PC-9 (cell line): ENCODE results near the gene MACROH2A1. TPM values are rescaled to one million over a fixed set of nuclear protein-coding genes. Genes with fewer than 3 reads are reported as not detected.

Source experiments
- BruUV-seq: library from RNA; stranded (reverse); fragments of 400-500 nt; replicated peaks from 2 replicates; lab custom pipeline; 2021; lab: Mats Ljungman, UMichigan
- CTCF ChIA-PET: fragments of 300-600 bp; sonication (Branson Sonifier 250); formaldehyde crosslinking; loops from one replicate; lab custom pipeline; 2022; ENCODE audit warnings: antibody characterized with exemption; lab: Charles Lee
- POLR2A ChIA-PET: fragments of 300-600 bp; sonication (Branson Sonifier 250); formaldehyde crosslinking; loops from one replicate; lab custom pipeline; 2022; ENCODE audit warnings: antibody characterized with exemption; ENCODE audit not compliant: unreplicated experiment; lab: Charles Lee
- DNase-seq, 2 experiments: peaks; one replicate each; pipeline versions ENCODE4 v3.0.0 to v3.0.0-alpha.2; 2015 to 2022; ENCODE audit warnings: mixed read lengths in 1 of 2
- H2AFZ ChIP-seq: fragments of 200-600 bp; sonication (generic); 2 replicates; pipeline ENCODE4 v1.8.1; 2017; ENCODE audit warnings: antibody characterized with exemption
- H3F3A ChIP-seq: fragments of 200-600 bp; sonication (generic); 2 replicates; pipeline ENCODE4 v1.8.1; 2017; ENCODE audit warnings: antibody characterized with exemption, mild to moderate bottlenecking, low read depth; ENCODE audit not compliant: insufficient read depth
- H3K27ac ChIP-seq: fragments of 200-600 bp; sonication (generic); 2 replicates; pipeline ENCODE4 v1.6.1; 2016; ENCODE audit warnings: mixed run types
- H3K27me3 ChIP-seq: fragments of 200-600 bp; sonication (generic); 2 replicates; pipeline ENCODE4 v1.6.1; 2016; ENCODE audit warnings: low read depth, mixed run types; ENCODE audit not compliant: insufficient read depth
- H3K36me3 ChIP-seq: fragments of 200-600 bp; sonication (generic); 2 replicates; pipeline ENCODE4 v1.6.1; 2016; ENCODE audit warnings: low read depth, mixed run types
- H3K4me1 ChIP-seq: fragments of 200-600 bp; sonication (generic); replicated peaks from 2 replicates; pipeline ENCODE4 v1.6.1; 2016; ENCODE audit warnings: mixed run types; ENCODE audit not compliant: insufficient read depth
- H3K4me2 ChIP-seq: fragments of 200-600 bp; sonication (generic); 2 replicates; pipeline ENCODE4 v1.6.1; 2017; ENCODE audit warnings: mixed run types
- H3K4me3 ChIP-seq: fragments of 200-600 bp; sonication (generic); 2 replicates; pipeline ENCODE4 v1.6.1; 2016; ENCODE audit warnings: mixed run types
- H3K79me2 ChIP-seq: fragments of 200-600 bp; sonication (generic); 2 replicates; pipeline ENCODE4 v1.6.1; 2017; ENCODE audit warnings: low read depth, mixed run types
- H3K9me2 ChIP-seq: fragments of 200-600 bp; sonication (generic); 2 replicates; pipeline ENCODE4 v1.8.1; 2017; ENCODE audit warnings: mild to moderate bottlenecking; ENCODE audit not compliant: insufficient read depth
- H3K9me3 ChIP-seq: fragments of 200-600 bp; sonication (generic); 2 replicates; pipeline ENCODE4 v1.8.1; 2016; ENCODE audit warnings: low read depth; ENCODE audit not compliant: insufficient read depth
- H4K20me1 ChIP-seq: fragments of 200-600 bp; sonication (generic); 2 replicates; pipeline ENCODE4 v1.8.1; 2017; ENCODE audit not compliant: insufficient read depth
- CTCF ChIP-seq: fragments of 200-600 bp; sonication (generic); conservative IDR thresholded peaks from 2 replicates; pipeline ENCODE4 v1.6.1; 2017; ENCODE audit warnings: mixed run types, antibody characterized with exemption, mild to moderate bottlenecking, moderate library complexity
- EZH2 ChIP-seq: fragments of 200-600 bp; sonication (generic); IDR thresholded peaks from 2 replicates; pipeline ENCODE4 v1.8.0; 2017; ENCODE audit warnings: antibody characterized with exemption, low read depth
- intact Hi-C: fragments of 100-400 bp; cut with micrococcal nuclease; formaldehyde crosslinking; loops from one replicate; pipeline ENCODE4 v1.10.0; 2022; ENCODE audit not compliant: unreplicated experiment
- total RNA-seq: library from RNA; stranded (reverse); gene quantifications from 2 replicates; pipeline ENCODE4 v1.2.3, GENCODE V29; 2021

Gene MACROH2A1
- total RNA-seq, 1 experiment from 2014 or later, result 223 TPM

DNA sequence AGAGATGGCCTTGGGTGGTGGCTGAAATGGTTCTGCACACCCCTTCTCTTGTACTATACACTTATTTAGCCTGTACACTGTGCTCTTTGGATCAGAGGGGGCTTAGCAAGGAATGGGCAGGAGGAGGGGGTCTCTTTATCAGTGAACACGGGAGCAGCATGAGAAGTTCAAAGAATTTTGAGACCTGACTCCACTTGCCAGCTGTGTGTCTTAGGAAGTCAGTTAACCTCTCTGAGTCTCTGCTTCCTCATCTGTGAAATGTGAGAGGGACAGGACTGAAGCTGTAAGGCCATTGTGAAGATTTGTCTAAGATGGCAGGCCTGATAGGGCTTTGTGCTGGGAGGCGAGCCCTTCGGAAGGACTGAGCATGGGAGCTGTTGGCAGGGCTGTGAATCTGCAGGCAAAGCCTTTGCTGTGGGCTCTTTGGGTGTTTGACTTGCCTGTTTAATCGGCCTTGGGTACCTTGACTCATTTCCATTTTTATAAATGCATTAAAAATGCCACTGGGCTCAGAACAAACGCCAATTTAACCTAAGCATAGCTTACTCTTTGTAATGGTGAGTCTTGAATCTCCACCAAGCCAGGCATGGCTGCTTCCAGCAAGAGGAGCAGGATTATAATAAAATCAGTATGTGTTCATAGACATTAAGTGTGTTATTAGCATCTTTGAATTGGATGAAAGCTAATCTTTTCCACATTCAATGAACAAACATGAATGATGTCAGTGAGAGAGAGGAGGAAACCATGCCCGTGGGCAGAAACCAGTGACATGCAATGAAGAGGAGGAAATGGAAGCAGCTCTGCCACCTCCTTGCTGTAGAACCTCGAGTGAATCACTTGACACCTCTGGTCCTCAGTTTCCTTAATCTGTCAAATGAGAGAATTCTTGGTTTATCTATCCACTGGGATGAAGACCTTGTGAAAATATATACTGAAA lies 89.4 kb downstream of the MACROH2A1 start:
- intact Hi-C loops, result no loop called here
- H3K9me3 ChIP-seq, result no peaks in the 10 kb centered on the region
- H3K4me2 ChIP-seq, result no peak overlapping the region
- no TSS peak for BruUV-seq
- peaks cover 8% of the 10 kb centered on the region; the same call in 1 of the 2 replicates for H3K4me1 ChIP-seq
- H2AFZ ChIP-seq, result no peak overlapping the region
- TF ChIP-seq EZH2 (no peak), CTCF (no peak)
- H3K36me3 ChIP-seq, result no peaks in the 10 kb centered on the region
- no peaks in the 10 kb centered on the region; the same call in 1 of the 2 replicates for H3F3A ChIP-seq
- DNase-seq, result no peak
- CTCF ChIA-PET, result no interaction called here
- no peak overlapping the region for H3K4me3 ChIP-seq
- H3K9me2 ChIP-seq, result no peaks in the 10 kb centered on the region
- POLR2A ChIA-PET, result interaction anchor here (0.6 kb wide), 1 partner anchor 528 kb away, joined by 6 read pairs; no protein-coding TSS in a partner anchor
- H3K27me3 ChIP-seq, result no peaks in the 10 kb centered on the region
- H3K27ac ChIP-seq, result no peak overlapping the region
- H4K20me1 ChIP-seq, result no peaks in the 10 kb centered on the region
- no peaks in the 10 kb centered on the region for H3K79me2 ChIP-seq

GRCh38 chr5:135308752-135309151 lies 90.3 kb downstream of the MACROH2A1 start:
- Histone ChIP-seq H4K20me1 (no peaks in the 10 kb centered on the region), H3K36me3 (no peaks in the 10 kb centered on the region), H3K4me1 (peaks cover 8% of the 10 kb centered on the region; the same call in 1 of the 2 replicates), H3K9me3 (no peaks in the 10 kb centered on the region), H3K79me2 (no peaks in the 10 kb centered on the region), H3F3A (no peaks in the 10 kb centered on the region; the same call in 1 of the 2 replicates), H3K9me2 (no peaks in the 10 kb centered on the region), H2AFZ (no peak overlapping the region), H3K27me3 (no peaks in the 10 kb centered on the region), H3K4me3 (no peak overlapping the region), H3K27ac (no peak overlapping the region), H3K4me2 (no peak overlapping the region)
- intact Hi-C loops, result no loop called here
- TF ChIP-seq EZH2 (no peak), CTCF (no peak)
- CTCF ChIA-PET, result interaction anchor here (0.6 kb wide), 1 partner anchor 76 kb away, joined by 14 read pairs; no protein-coding TSS in a partner anchor
- no TSS peak for BruUV-seq
- POLR2A ChIA-PET, result no interaction called here
- DNase-seq, result no peak

GRCh38 chr5:135308245-135308644 lies 90.8 kb downstream of the MACROH2A1 start:
- TF ChIP-seq CTCF, result no peak
- no peak for TF ChIP-seq EZH2
- no peak overlapping the region for H2AFZ ChIP-seq
- no peaks in the 10 kb centered on the region for H3K36me3 ChIP-seq
- H3K9me3 ChIP-seq, result no peaks in the 10 kb centered on the region
- no peak overlapping the region for H3K4me3 ChIP-seq
- intact Hi-C loops, result no loop called here
- no peaks in the 10 kb centered on the region for H3K27me3 ChIP-seq
- CTCF ChIA-PET, result no interaction called here
- no peaks in the 10 kb centered on the region for H4K20me1 ChIP-seq
- POLR2A ChIA-PET, result no interaction called here
- no peak for DNase-seq
- H3K4me1 ChIP-seq, result peaks cover 8% of the 10 kb centered on the region; the same call in 1 of the 2 replicates
- H3K27ac ChIP-seq, result no peak overlapping the region
- H3K9me2 ChIP-seq, result no peaks in the 10 kb centered on the region
- BruUV-seq, result no TSS peak
- H3K79me2 ChIP-seq, result no peaks in the 10 kb centered on the region
- H3K4me2 ChIP-seq, result no peak overlapping the region
- H3F3A ChIP-seq, result no peaks in the 10 kb centered on the region; the same call in 1 of the 2 replicates
